ENCODE results near the gene DUSP10. TPM values are rescaled to one million over a fixed set of nuclear protein-coding genes. Genes with fewer than 3 reads are reported as not detected.

DUSP10 gene
- polyA plus RNA-seq, 1 donor from 2014 or later = 2.0 TPM

GRCh38 chr1:221700536-221700935, 41.4 kb downstream of the DUSP10 start:
- no peaks in the 10 kb centered on the region for H3F3A ChIP-seq (ENCODE audit: insufficient read depth, low read length, poor library complexity, severe bottlenecking)
- H2AFZ ChIP-seq (ENCODE audit: low read depth, low read length) = no peak overlapping the region
- H3K79me2 ChIP-seq (replicated peaks; ENCODE audit: insufficient read depth, low read length) = no peaks in the 10 kb centered on the region
- TF ChIP-seq SMC3 (conservative IDR thresholded peaks at IDR 0.05; ENCODE audit: poor library complexity) = no peak
- TF ChIP-seq EP300 (conservative IDR thresholded peaks at IDR 0.05; ENCODE audit: poor library complexity, severe bottlenecking) = no peak
- TF ChIP-seq RAD21 (conservative IDR thresholded peaks at IDR 0.05) = no peak
- no peak for TF ChIP-seq CTCF (IDR thresholded peaks at IDR 0.05; ENCODE audit: poor library complexity, severe bottlenecking)
- TF ChIP-seq EZH2 (IDR thresholded peaks at IDR 0.05; ENCODE audit: borderline replicate concordance, insufficient read depth, low read length, poor library complexity, severe bottlenecking) = no peak
- TF ChIP-seq POLR2AphosphoS5 (IDR thresholded peaks at IDR 0.05) = no peak
- TF ChIP-seq, protein P1, sequence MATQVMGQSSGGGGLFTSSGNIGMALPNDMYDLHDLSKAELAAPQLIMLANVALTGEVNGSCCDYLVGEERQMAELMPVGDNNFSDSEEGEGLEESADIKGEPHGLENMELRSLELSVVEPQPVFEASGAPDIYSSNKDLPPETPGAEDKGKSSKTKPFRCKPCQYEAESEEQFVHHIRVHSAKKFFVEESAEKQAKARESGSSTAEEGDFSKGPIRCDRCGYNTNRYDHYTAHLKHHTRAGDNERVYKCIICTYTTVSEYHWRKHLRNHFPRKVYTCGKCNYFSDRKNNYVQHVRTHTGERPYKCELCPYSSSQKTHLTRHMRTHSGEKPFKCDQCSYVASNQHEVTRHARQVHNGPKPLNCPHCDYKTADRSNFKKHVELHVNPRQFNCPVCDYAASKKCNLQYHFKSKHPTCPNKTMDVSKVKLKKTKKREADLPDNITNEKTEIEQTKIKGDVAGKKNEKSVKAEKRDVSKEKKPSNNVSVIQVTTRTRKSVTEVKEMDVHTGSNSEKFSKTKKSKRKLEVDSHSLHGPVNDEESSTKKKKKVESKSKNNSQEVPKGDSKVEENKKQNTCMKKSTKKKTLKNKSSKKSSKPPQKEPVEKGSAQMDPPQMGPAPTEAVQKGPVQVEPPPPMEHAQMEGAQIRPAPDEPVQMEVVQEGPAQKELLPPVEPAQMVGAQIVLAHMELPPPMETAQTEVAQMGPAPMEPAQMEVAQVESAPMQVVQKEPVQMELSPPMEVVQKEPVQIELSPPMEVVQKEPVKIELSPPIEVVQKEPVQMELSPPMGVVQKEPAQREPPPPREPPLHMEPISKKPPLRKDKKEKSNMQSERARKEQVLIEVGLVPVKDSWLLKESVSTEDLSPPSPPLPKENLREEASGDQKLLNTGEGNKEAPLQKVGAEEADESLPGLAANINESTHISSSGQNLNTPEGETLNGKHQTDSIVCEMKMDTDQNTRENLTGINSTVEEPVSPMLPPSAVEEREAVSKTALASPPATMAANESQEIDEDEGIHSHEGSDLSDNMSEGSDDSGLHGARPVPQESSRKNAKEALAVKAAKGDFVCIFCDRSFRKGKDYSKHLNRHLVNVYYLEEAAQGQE (IDR thresholded peaks at IDR 0.05; ENCODE audit: borderline replicate concordance) = no peak
- TF ChIP-seq MXI1 (conservative IDR thresholded peaks at IDR 0.05; ENCODE audit: poor library complexity, severe bottlenecking) = no peak
- no peak for TF ChIP-seq TAF1 (IDR thresholded peaks at IDR 0.05; ENCODE audit: low read depth)
- no peaks in the 10 kb centered on the region for H3K27me3 ChIP-seq (ENCODE audit: insufficient read depth, low read depth, low read length)
- no peak overlapping the region for H3K27ac ChIP-seq (ENCODE audit: low read length)
- no peaks in the 10 kb centered on the region for H3K9me3 ChIP-seq (ENCODE audit: low read length)
- H3K9me2 ChIP-seq (ENCODE audit: insufficient read depth, low read length) = no peaks in the 10 kb centered on the region
- no peak overlapping the region for H3K4me2 ChIP-seq (ENCODE audit: low read length)
- H3K4me3 ChIP-seq (ENCODE audit: low read length) = no peak overlapping the region
- no peaks in the 10 kb centered on the region for H3K36me3 ChIP-seq (ENCODE audit: insufficient read depth, low read length)
- H3K9ac ChIP-seq (ENCODE audit: low read length) = no peak overlapping the region
- H4K20me1 ChIP-seq (ENCODE audit: insufficient read depth) = no peaks in the 10 kb centered on the region

DNA sequence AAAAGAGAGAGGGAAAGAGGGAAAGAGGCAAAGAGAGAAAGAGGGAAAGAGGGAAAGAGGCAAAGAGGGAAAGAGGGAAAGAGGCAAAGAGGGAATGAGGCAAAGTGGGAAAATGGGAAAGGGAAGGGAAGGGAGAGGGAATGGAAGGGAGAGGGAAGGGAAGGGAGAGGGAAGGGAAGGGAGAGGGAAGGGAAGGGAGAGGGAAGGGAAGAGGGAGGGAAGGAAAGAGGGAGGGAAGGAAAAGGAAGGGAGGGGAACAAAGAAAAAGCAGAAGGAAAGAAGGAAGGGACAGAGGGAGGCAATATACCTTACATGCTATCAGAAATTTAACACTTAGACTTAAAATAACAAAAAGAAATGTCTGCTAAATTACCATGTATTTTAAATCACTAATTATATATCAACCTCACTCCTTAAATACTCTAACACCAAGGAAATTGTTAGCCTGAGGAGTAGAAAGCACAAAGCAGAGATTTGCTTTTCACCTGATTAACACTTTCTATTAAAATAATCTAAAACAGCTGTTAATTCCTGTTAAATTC, 41.8 kb downstream of the DUSP10 start:
- no peak overlapping the region for H3K9ac ChIP-seq (ENCODE audit: low read length)
- H4K20me1 ChIP-seq (ENCODE audit: insufficient read depth) = no peaks in the 10 kb centered on the region
- H3K36me3 ChIP-seq (ENCODE audit: insufficient read depth, low read length) = no peaks in the 10 kb centered on the region
- H3F3A ChIP-seq (ENCODE audit: insufficient read depth, low read length, poor library complexity, severe bottlenecking) = no peaks in the 10 kb centered on the region
- H3K4me2 ChIP-seq (ENCODE audit: low read length) = no peak overlapping the region
- H3K9me2 ChIP-seq (ENCODE audit: insufficient read depth, low read length) = no peaks in the 10 kb centered on the region
- TF ChIP-seq EP300 (conservative IDR thresholded peaks at IDR 0.05; ENCODE audit: poor library complexity, severe bottlenecking) = no peak
- TF ChIP-seq, protein P1 (IDR thresholded peaks at IDR 0.05; ENCODE audit: borderline replicate concordance) = no peak
- TF ChIP-seq RAD21 (conservative IDR thresholded peaks at IDR 0.05) = no peak
- TF ChIP-seq TAF1 (IDR thresholded peaks at IDR 0.05; ENCODE audit: low read depth) = no peak
- no peak for TF ChIP-seq EZH2 (IDR thresholded peaks at IDR 0.05; ENCODE audit: borderline replicate concordance, insufficient read depth, low read length, poor library complexity, severe bottlenecking)
- TF ChIP-seq SMC3 (conservative IDR thresholded peaks at IDR 0.05; ENCODE audit: poor library complexity) = no peak
- TF ChIP-seq CTCF (IDR thresholded peaks at IDR 0.05; ENCODE audit: poor library complexity, severe bottlenecking) = no peak
- no peak for TF ChIP-seq MXI1 (conservative IDR thresholded peaks at IDR 0.05; ENCODE audit: poor library complexity, severe bottlenecking)
- no peak for TF ChIP-seq POLR2AphosphoS5 (IDR thresholded peaks at IDR 0.05)
- H3K27ac ChIP-seq (ENCODE audit: low read length) = no peak overlapping the region
- no peaks in the 10 kb centered on the region for H3K79me2 ChIP-seq (replicated peaks; ENCODE audit: insufficient read depth, low read length)
- H2AFZ ChIP-seq (ENCODE audit: low read depth, low read length) = no peak overlapping the region
- no peak overlapping the region for H3K4me3 ChIP-seq (ENCODE audit: low read length)
- no peaks in the 10 kb centered on the region for H3K27me3 ChIP-seq (ENCODE audit: insufficient read depth, low read depth, low read length)
- H3K9me3 ChIP-seq (ENCODE audit: low read length) = no peaks in the 10 kb centered on the region
